Testis (tissue), 2 donors: ENCODE results near the gene AGAP2.

ENCODE experiments used
- CTCF ChIP-seq, 3 experiments: fragments of 450-650 bp in 2 of 3; fragments of 200-600 bp in 1 of 3; sonication (generic) in 1 of 3; IDR thresholded peaks; one replicate each; pipeline ENCODE4 v1.5.1; 2016 to 2019; ENCODE audit warnings: antibody characterized with exemption in 3 of 3, mild to moderate bottlenecking in 2 of 3, moderate library complexity in 1 of 3
- POLR2A ChIP-seq: fragments of 450-650 bp; IDR thresholded peaks from one replicate; pipeline ENCODE4 v1.6.1; 2017; ENCODE audit warnings: antibody characterized with exemption, mild to moderate bottlenecking, moderate library complexity

GRCh38 chr12:57732270-57732669, 6.3 kb downstream of the AGAP2 start:
- no peak for TF ChIP-seq CTCF (IDR thresholded peaks at IDR 0.05)
- no peak for TF ChIP-seq POLR2A
